ENCODE measurements around the gene RAET1E. TPM values are rescaled to one million over a fixed set of nuclear protein-coding genes. Genes with fewer than 3 reads are reported as not detected.
A peak's percentile ranks its signal among the peaks of the same experiment; 100 is the strongest.
"Not testable (repeated sequence)": the region's sequence is repeated elsewhere in the genome, so short reads cannot be mapped to it uniquely, and the experiment has no call there.

Gene RAET1E
- total RNA-seq, 1 donor from 2014 or later, result not detected

DNA sequence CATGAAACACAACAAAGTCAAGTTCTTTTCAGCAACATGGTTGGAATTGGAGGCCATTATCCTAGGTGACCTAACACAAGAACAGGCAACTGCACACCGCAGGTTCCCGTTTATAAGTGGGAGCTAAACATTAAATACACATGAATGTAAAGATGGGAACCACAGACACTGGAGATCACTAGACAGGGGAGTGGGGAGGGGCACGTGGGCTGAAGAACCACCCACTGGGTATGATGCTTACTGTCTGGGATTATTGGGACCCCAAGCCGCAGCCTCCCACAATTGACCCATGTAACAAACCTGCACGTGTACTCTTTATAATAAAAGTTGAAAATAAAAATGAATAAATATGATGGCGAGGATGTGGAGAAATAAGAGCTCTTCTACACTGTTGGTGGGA lies 33.6 kb upstream of the RAET1E start:
- H3K36me3 Mint-ChIP-seq, result no peaks in the 10 kb centered on the region
- H3K4me3 Mint-ChIP-seq, result no peak overlapping the region
- TF ChIP-seq, protein P1, sequence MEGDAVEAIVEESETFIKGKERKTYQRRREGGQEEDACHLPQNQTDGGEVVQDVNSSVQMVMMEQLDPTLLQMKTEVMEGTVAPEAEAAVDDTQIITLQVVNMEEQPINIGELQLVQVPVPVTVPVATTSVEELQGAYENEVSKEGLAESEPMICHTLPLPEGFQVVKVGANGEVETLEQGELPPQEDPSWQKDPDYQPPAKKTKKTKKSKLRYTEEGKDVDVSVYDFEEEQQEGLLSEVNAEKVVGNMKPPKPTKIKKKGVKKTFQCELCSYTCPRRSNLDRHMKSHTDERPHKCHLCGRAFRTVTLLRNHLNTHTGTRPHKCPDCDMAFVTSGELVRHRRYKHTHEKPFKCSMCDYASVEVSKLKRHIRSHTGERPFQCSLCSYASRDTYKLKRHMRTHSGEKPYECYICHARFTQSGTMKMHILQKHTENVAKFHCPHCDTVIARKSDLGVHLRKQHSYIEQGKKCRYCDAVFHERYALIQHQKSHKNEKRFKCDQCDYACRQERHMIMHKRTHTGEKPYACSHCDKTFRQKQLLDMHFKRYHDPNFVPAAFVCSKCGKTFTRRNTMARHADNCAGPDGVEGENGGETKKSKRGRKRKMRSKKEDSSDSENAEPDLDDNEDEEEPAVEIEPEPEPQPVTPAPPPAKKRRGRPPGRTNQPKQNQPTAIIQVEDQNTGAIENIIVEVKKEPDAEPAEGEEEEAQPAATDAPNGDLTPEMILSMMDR (conservative IDR thresholded peaks at IDR 0.05), result no peak

DNA sequence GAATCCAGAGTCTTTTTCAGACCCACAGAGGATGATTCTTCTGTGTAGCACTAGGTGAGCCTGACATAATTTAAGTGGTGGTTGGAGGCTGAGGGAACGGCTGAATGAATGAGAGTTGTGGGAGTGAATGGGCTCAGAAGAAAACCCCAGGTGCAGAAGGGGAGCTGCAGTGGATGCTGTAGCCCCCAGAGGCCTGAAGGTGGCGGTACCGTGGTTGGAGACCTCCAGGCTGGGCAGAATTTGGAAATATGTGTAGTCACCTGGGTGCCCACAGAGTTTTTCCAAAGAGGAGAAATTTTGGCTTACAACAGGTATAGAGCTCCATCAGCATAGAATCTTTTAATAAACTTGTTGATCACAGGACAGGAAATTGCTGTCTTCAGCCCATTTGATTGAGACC lies 31.5 kb upstream of the RAET1E start:
- no peak for DNase-seq (ENCODE audit: extremely low spot score, unreplicated experiment)
- no peak overlapping the region for H3K27ac Mint-ChIP-seq
- TF ChIP-seq, protein P1 (conservative IDR thresholded peaks at IDR 0.05), result peak; percentile 67
- H3K4me1 Mint-ChIP-seq (ENCODE audit: unreplicated experiment), result peaks cover 4% of the 10 kb centered on the region
- H3K36me3 Mint-ChIP-seq, result no peaks in the 10 kb centered on the region
- H3K9me3 Mint-ChIP-seq, result no peaks in the 10 kb centered on the region
- no peak overlapping the region for H3K4me3 Mint-ChIP-seq
- peaks cover 88% of the 10 kb centered on the region for H3K27me3 Mint-ChIP-seq

More for the DNA sequence above, 33.6 kb upstream of the RAET1E start:
- Mint-ChIP-seq H3K27me3 (peaks cover 91% of the 10 kb centered on the region), H3K4me1 (ENCODE audit: unreplicated experiment) (no peaks in the 10 kb centered on the region), H3K27ac (no peak overlapping the region), H3K9me3 (no peaks in the 10 kb centered on the region)
- no peak for DNase-seq (ENCODE audit: extremely low spot score, unreplicated experiment)

DNA sequence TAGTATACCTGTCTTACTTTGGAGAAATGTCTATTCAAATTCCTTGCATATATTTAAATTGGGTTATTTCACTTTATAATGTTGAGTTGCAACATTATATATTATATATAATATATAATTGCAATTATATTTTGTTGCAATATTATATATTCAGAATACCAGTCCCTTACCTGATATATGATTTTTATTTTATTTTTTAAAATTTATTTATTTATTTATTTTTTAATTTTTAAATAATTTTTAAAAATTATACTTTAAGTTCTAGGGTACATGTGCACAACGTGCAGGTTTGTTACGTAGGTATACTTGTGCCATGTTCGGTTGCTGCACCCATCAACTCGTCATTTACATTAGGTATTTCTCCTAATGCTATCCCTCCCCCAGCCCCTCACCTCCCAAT lies 29.1 kb upstream of the RAET1E start:
- not testable (repeated sequence) for H3K9me3 Mint-ChIP-seq; DNase-seq (ENCODE audit: extremely low spot score, unreplicated experiment); H3K36me3 Mint-ChIP-seq; H3K4me3 Mint-ChIP-seq; H3K4me1 Mint-ChIP-seq (ENCODE audit: unreplicated experiment); H3K27ac Mint-ChIP-seq
- peaks cover 90% of the 10 kb centered on the region for H3K27me3 Mint-ChIP-seq

DNA sequence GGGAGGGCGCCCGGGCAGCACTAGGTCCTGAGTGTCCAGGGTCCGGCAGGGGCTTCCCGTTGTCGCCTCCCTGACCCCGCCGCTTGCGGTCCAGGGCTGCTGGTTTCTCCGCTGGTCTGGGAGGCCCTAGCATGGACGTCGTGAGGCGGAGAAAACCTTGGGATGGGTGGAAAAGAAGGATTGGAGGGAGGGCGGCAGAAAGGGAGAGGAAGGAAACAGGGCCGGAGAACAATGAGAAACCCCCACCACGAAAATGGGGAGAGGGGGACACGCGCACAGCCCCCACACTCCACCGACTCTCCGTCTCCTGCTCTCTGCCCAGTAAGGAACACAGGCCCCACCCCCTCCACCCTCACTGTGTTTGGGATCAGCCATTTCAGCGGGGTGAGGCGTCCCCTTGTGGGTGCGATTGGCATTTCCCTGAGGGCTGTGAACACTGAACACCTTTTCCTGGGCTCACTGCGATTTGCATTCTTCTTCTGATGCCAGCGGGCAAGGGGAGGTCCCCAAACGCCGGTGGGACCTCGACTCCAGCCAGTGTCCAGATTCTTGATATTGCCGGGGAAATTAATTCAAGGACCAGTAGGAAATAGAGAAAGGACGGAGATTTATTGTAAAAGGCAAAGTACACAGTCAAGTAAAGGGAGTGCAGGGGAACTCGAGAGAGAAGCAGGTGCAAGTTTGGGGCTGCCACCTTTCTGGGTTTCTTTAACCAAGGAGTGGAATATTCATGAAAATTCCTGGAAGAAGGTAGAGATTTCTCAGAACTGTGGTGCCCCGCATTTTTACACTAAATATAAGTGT lies 28.3 kb upstream of the RAET1E start:
- Mint-ChIP-seq H3K27me3 (peaks cover 90% of the 10 kb centered on the region), H3K9me3 (no peaks in the 10 kb centered on the region), H3K27ac (peak overlapping the region; percentile 4), H3K4me3 (peak overlapping the region; percentile 88), H3K36me3 (no peaks in the 10 kb centered on the region), H3K4me1 (ENCODE audit: unreplicated experiment) (peaks cover 9% of the 10 kb centered on the region)
- TF ChIP-seq, protein P1 (conservative IDR thresholded peaks at IDR 0.05), result peak; percentile 89
- DNase-seq (ENCODE audit: extremely low spot score, unreplicated experiment), result peak; percentile 90

DNA sequence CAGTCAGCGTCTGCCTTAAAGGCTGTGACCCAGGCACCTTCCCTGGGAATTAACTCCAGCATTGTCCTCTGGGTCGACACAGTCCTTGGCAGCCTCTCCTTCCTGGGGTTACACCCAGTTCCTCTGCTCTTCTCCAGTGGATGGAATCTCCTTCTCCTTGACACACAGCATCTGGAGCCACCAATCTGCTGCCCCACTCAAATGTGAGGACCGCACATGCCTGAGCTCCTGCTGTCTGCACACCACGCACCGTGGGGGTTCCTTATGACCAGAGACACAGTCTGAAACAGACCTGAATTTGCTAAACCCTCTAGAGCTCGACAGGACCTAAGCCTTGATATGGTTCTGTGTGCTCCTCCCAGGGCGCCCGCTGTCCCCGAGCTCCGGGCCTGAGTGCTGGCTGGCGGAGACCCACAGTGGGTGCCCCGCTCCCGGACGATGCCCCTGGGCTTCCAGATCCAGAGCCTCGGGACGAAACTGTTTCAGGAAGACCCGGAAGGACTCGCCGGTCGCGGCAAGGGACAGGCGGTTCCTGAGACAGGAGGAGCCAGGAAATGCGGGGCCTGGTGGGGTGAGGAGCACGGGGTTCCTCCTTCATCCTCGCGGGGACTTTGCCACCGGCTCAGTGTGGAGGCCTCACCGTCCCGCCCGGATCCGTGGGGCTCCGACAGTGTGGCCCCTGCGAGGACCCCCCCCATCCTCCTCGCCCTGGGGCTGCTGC lies 27.5 kb upstream of the RAET1E start:
- no peaks in the 10 kb centered on the region for H3K9me3 Mint-ChIP-seq
- DNase-seq (ENCODE audit: extremely low spot score, unreplicated experiment), result peak; percentile 68
- H3K36me3 Mint-ChIP-seq, result no peaks in the 10 kb centered on the region
- peaks cover 9% of the 10 kb centered on the region for H3K4me1 Mint-ChIP-seq (ENCODE audit: unreplicated experiment)
- peak overlapping the region; percentile 84 for H3K4me3 Mint-ChIP-seq
- TF ChIP-seq, protein P1 (conservative IDR thresholded peaks at IDR 0.05), result no peak
- peaks cover 90% of the 10 kb centered on the region for H3K27me3 Mint-ChIP-seq
- no peak overlapping the region for H3K27ac Mint-ChIP-seq

DNA sequence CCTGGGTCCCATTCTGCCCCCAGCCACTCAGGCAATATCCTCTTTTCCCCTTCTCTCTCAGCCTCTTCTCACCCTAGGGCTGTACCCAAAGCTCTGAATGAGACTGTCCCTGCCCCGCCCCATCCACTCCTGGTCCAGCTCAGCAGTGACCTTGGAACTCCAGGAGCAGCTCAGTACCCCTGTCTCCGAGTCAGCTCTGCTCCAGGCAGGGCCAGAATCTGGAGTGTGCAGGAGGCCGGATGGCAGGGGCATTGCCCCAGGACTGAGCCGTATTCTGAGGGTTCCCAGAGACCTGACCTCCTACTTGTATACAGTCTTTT lies 27.0 kb upstream of the RAET1E start:
- H3K4me3 Mint-ChIP-seq, result peak overlapping the region; percentile 84
- H3K4me1 Mint-ChIP-seq (ENCODE audit: unreplicated experiment), result peaks cover 9% of the 10 kb centered on the region
- TF ChIP-seq, protein P1 (conservative IDR thresholded peaks at IDR 0.05), result no peak
- no peaks in the 10 kb centered on the region for H3K36me3 Mint-ChIP-seq
- H3K27ac Mint-ChIP-seq, result no peak overlapping the region
- peaks cover 90% of the 10 kb centered on the region for H3K27me3 Mint-ChIP-seq
- DNase-seq (ENCODE audit: extremely low spot score, unreplicated experiment), result no peak
- no peaks in the 10 kb centered on the region for H3K9me3 Mint-ChIP-seq
